Stomach (tissue), 9 donors: ENCODE results near the gene PDCD6IP. TPM values are rescaled to one million over a fixed set of nuclear protein-coding genes. Genes with fewer than 3 reads are reported as not detected.

Experiments used
- DNase-seq, 2 donors: peaks; one replicate each; pipeline versions ENCODE4 v3.0.0 to v3.0.0-alpha.2; 2013 to 2019
- H3K27ac ChIP-seq, 5 donors: fragments of 200-600 bp in 4 of 5; sonication (generic) in 4 of 5; one replicate each; pipeline ENCODE4 v1.5.1; 2013 to 2019; ENCODE audit warnings: mild to moderate bottlenecking in 1 of 5, moderate library complexity in 1 of 5
- H3K27me3 ChIP-seq, 3 donors: fragments of 200-600 bp; sonication (generic); one replicate each; pipeline ENCODE4 v1.5.1; 2017 to 2019; ENCODE audit warnings: mixed run types in 1 of 3
- H3K36me3 ChIP-seq, 4 donors: fragments of 200-600 bp; sonication (generic); 1 replicate in 3 of 4; 2 replicates in 1 of 4; pipeline ENCODE4 v1.5.1; 2016 to 2019
- H3K4me1 ChIP-seq, 4 donors: fragments of 200-600 bp; sonication (generic); one replicate each; pipeline ENCODE4 v1.5.1; 2016 to 2019
- H3K4me3 ChIP-seq, 4 donors: fragments of 200-600 bp; sonication (generic) in 3 of 4; one replicate each; pipeline ENCODE4 v1.5.1; 2016 to 2019; ENCODE audit warnings: mild to moderate bottlenecking in 1 of 4
- H3K9me3 ChIP-seq, 4 donors: fragments of 200-600 bp; sonication (generic); one replicate each; pipeline ENCODE4 v1.5.1; 2016 to 2019
- EP300 ChIP-seq: sonication (generic); formaldehyde crosslinking; IDR thresholded peaks from one replicate; pipeline ENCODE4 v1.6.1; 2017; ENCODE audit warnings: antibody characterized with exemption
- POLR2A ChIP-seq, 4 donors: fragments of 450-650 bp; IDR thresholded peaks; one replicate each; pipeline ENCODE4 v1.6.1; 2016; ENCODE audit warnings: antibody characterized with exemption in 4 of 4, control low read depth in 2 of 4, mild to moderate bottlenecking in 1 of 4, moderate library complexity in 1 of 4
- POLR2AphosphoS5 ChIP-seq, 3 donors: sonication (generic); formaldehyde crosslinking; IDR thresholded peaks; one replicate each; pipeline ENCODE4 v1.6.1; 2016; ENCODE audit warnings: antibody characterized with exemption in 3 of 3
- WGBS, 5 donors: extraction: QIAGEN DNeasy Blood & Tissue Kit in 3 of 5; methylation state at CpG; one replicate each; pipeline versions ENCODE4 v1.1.5 to v1.1.7; 2013 to 2018; 5-methylcytosine and 5-hydroxymethylcytosine counted together
- intact Hi-C: fragments of 100-400 bp; cut with DNase I; formaldehyde crosslinking; loops from one replicate; pipeline ENCODE4 v1.15.1; 2023; ENCODE audit warnings: low total_unique reads
- polyA plus RNA-seq, 3 donors: library from polyadenylated mRNA; stranded (reverse); fragments of 200-250 nt; gene quantifications; one replicate each; pipeline ENCODE4 v1.2.3, GENCODE V29; 2013
- total RNA-seq, 5 donors: library from RNA; depleted of rRNA; stranded (reverse); fragments of >200 nt; gene quantifications; one replicate each; pipeline versions ENCODE4 v1.1.0 to v1.2.3, GENCODE V29; 2014 to 2016
- TF ChIP-seq, protein P1 (sequence below), 7 experiments: fragments of 450-650 bp in 4 of 7; fragments of 200-600 bp in 3 of 7; sonication (generic) in 3 of 7; IDR thresholded peaks; one replicate each; pipeline ENCODE4 v1.5.1; 2016 to 2019; ENCODE audit warnings: antibody characterized with exemption in 7 of 7, control low read depth in 2 of 7, mild to moderate bottlenecking in 1 of 7
- donor health status: healthy with polysubstance abuse.
- donor health status: Bipolar disorder and iron deficiency.
- donor health status: healthy.

The PDCD6IP gene
- total and polyA plus RNA-seq, 8 donors: 23.5 to 243 (median 74.7) TPM

DNA sequence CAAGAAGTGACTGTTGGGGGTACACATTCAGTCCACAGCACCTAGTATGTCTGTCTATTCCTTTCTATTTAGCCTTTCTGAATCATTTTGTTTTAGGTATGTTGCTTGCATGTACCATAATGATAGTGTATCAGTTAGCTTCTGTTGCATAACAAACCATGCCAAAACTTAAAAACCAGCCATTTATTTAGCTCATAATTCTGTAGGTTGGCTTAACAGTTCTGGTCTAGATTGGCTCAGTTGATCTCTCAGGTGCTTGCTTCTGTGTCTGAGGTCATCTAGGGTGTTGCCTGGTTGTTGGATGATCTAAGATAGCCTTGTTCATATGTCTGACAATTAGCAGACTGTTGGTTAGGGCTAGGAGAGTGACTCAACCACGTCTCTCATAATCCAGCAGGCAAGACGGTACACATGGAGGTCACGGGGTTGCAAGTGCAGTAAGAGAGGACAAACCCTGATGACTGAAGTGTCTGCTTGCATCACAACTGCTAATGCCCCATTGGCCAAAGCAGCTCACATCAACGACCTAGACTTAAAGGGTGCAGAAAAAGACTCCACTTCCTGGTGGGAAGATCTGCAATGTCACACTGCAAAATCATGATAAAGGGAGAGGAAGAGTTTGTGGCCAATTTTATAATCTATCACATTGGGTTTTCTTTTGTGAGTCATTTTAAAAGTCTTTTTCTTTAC, 6.8 kb upstream of the PDCD6IP start:
- TF ChIP-seq POLR2AphosphoS5 (IDR thresholded peaks at IDR 0.05): no peak
- no peak for TF ChIP-seq POLR2A (IDR thresholded peaks at IDR 0.05)
- H3K36me3 ChIP-seq: no peaks in the 10 kb centered on the region
- H3K9me3 ChIP-seq: no peaks in the 10 kb centered on the region
- no peak overlapping the region for H3K27ac ChIP-seq
- H3K27me3 ChIP-seq: no peaks in the 10 kb centered on the region
- WGBS, 5 donors: 55 to 75% (median 58%) methylated on average over 4 of the region's 4 CpGs
- no peak for DNase-seq
- intact Hi-C loops: no loop called here
- H3K4me1 ChIP-seq: peaks cover 5 to 8% (median 7%) of the 10 kb centered on the region in 4 donors
- H3K4me3 ChIP-seq: no peak overlapping the region

DNA sequence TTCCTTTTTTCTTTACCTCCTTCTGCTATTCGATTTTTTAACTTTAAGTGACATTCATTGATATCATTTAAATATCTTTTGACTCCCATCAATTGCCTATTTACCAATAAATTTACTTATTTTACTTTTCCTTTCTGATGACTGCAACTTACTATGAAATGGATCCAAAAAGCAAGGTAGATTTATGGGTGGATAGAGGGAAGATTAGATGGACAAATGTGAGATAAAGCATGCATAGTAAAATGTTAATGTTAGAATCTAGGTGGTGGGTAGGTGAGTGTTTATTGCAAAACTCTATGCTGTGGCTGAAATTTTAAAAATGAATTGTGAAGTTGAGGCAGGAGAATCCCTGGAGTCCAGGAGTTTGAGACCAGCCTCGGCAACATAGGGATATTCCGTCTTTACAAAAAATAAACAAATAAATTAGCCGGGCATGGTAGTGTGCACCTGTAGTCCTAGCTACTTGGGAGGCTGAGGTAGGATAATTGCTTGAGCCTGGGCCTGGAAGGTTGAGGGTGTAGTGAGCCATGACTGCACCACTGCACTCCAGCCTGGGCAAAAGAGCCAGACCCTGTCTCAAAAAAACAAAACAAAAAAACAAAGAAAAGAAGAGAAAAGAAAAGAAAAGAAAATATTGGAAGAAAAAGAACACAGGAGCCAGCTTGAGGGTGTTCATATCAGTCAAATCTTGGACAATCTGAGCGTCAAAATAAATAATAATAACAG, 6.1 kb upstream of the PDCD6IP start:
- Histone ChIP-seq H3K36me3 (no peaks in the 10 kb centered on the region), H3K27me3 (no peaks in the 10 kb centered on the region), H3K4me1 (peaks cover under 1 to 8% (median 7%) of the 10 kb centered on the region in 4 donors), H3K9me3 (no peaks in the 10 kb centered on the region), H3K27ac (no peak overlapping the region), H3K4me3 (no peak overlapping the region)
- no peak for DNase-seq
- intact Hi-C loops: no loop called here
- TF ChIP-seq EP300 (no peak), POLR2AphosphoS5 (IDR thresholded peaks at IDR 0.05) (no peak), POLR2A (IDR thresholded peaks at IDR 0.05) (no peak)
- TF ChIP-seq, protein P1, sequence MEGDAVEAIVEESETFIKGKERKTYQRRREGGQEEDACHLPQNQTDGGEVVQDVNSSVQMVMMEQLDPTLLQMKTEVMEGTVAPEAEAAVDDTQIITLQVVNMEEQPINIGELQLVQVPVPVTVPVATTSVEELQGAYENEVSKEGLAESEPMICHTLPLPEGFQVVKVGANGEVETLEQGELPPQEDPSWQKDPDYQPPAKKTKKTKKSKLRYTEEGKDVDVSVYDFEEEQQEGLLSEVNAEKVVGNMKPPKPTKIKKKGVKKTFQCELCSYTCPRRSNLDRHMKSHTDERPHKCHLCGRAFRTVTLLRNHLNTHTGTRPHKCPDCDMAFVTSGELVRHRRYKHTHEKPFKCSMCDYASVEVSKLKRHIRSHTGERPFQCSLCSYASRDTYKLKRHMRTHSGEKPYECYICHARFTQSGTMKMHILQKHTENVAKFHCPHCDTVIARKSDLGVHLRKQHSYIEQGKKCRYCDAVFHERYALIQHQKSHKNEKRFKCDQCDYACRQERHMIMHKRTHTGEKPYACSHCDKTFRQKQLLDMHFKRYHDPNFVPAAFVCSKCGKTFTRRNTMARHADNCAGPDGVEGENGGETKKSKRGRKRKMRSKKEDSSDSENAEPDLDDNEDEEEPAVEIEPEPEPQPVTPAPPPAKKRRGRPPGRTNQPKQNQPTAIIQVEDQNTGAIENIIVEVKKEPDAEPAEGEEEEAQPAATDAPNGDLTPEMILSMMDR (IDR thresholded peaks at IDR 0.05): no peak
- 80 to 88% (median 87%) methylated on average over 5 of the region's 5 CpGs for WGBS, 5 donors

DNA sequence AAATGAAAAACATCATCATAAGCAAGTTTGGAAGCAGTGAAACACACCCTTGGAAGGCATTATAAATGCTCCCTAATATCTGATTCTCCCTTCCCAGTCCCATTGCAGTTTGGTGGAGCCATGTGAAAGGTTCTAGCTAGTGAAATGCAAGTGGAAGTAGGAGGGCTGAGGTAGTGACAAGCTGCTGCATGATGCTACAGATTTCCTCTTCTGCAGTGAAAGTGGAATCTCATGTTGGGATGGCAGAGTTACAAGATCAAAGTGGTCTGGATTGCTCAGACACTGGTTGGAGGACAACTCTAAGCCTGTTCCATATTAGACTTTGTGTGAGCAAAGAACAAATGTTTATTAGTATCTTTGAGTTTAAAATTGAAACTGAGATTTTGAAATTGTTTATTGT, 3.3 kb upstream of the PDCD6IP start:
- Histone ChIP-seq H3K27ac (no peak overlapping the region), H3K9me3 (no peaks in the 10 kb centered on the region), H3K4me1 (peaks cover 13 to 25% (median 21%) of the 10 kb centered on the region in 4 donors), H3K27me3 (no peaks in the 10 kb centered on the region), H3K36me3 (no peaks in the 10 kb centered on the region), H3K4me3 (no peak overlapping the region)
- intact Hi-C loops: no loop called here
- DNase-seq: no peak
- TF ChIP-seq EP300: no peak
- TF ChIP-seq POLR2AphosphoS5 (IDR thresholded peaks at IDR 0.05): no peak
- no peak for TF ChIP-seq POLR2A (IDR thresholded peaks at IDR 0.05)
- TF ChIP-seq, protein P1 (IDR thresholded peaks at IDR 0.05): no peak

DNA sequence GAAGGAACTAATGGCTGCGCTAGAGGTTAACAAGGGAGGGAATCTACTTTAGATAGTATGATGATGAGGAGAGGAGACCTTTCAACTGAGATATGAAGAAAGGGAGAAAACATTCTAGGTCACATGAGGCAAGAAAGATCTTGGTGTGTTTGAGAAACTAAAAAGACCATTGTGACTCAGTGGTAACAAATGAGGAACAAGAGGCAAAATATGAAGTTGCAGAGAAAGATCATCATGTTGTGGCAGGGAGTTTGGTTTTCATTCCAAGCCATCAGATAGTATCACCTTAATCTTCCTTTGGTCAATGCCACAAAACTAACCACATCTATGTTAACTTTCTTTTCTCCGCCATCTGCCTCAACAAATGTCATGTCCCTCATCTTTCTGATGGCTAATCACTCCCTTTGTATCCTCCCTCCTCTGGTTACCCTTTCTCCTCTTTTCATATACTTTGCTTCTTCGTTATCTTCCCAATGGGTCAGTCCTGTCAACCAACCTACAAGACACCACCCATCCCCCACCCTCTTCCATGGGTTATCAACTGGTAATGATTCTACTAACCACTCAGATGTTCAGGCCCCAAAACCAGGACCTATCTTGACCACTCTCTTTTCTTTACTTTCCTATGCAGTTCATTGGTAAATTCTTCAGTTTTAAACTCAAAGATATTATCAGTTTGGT, 2.4 kb upstream of the PDCD6IP start:
- TF ChIP-seq POLR2A (IDR thresholded peaks at IDR 0.05) (no peak), POLR2AphosphoS5 (IDR thresholded peaks at IDR 0.05) (no peak), EP300 (no peak)
- TF ChIP-seq, protein P1 (IDR thresholded peaks at IDR 0.05): no peak
- Histone ChIP-seq H3K36me3 (no peaks in the 10 kb centered on the region), H3K4me1 (peaks cover 22 to 33% (median 30%) of the 10 kb centered on the region in 4 donors), H3K9me3 (no peaks in the 10 kb centered on the region), H3K27me3 (no peaks in the 10 kb centered on the region), H3K27ac (no peak overlapping the region), H3K4me3 (no peak overlapping the region)
- no peak for DNase-seq
- intact Hi-C loops: no loop called here
- 89 to 100% (median 93%) methylated on average over 3 of the region's 3 CpGs for WGBS, 5 donors
